ENCODE results near the gene LRRFIP2.
"Not testable (repeated sequence)": the region's sequence is repeated elsewhere in the genome, so short reads cannot be mapped to it uniquely, and the experiment has no call there.

Gene LRRFIP2

DNA sequence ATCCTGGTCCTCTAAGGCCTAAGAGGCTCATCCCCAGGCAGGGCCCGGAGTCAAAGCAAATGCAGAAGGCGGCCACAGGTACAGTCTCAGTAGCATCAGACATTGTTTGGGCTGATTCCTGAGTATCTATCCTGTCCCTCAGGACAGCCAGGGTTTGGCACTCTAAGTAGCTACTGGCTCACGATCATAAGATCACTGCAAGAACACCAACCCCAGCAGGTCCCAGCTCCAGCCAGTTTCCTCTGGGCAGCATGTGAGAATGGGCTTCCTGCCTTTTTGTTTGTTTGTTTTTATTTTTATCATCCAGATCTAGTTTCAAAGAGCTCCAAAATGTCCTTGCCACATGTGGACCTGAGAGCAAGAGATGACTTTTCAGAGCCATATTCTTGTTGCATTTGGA is 32.7 kb downstream of the LRRFIP2 start:
- DNase-seq = no peak

DNA sequence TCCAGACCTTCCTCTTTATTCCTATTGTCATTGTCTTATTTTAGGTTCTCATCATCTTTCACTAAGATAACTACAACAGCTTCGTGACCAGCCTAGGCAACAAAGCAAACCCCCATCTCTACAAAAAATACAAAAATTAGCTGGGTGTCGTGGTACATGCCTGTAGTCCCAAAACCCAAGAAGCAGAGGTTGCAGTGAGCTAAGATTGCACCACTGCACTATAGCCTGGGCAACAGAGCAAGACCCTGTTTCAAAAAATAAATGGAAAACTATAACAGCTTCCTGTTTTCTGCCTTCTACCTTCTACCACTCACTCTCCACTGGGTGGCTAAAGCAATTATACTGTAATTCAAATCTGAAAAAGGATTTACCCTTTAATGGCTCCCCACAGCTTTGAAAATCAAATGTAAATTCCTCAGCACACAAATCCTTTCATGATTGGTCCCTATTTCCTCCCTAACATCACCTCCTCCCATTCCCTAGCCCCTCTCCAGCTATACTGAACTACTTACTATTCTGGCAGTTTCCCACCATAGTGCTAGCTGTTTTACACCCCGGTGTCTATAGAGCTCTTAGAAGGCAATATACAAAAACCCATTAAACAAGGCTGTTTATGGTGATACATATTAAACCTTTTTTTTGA is 33.4 kb downstream of the LRRFIP2 start:
- DNase-seq = no peak

DNA sequence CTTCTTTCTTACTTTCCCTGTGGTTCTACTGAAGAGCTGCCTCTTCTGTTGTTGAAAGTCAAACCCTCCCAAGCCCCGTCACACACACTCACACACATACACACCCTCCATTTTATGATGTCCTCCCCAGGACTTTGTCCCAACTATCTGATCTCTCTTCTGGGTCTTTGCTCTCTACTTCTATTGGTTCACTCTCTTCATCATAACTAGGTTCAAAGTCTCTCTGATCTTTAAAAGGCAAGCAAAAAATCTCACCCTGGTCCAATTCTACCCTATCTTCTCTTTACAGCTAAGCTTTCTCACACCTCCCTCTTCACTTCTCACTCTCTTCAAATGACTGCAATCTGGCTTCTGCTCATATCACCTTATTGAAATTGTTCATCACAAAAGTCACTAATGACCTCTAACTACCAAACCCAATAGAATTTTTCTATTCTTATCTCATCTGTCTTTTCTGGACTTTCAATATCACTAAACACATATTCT is 34.8 kb downstream of the LRRFIP2 start:
- DNase-seq = no peak

DNA sequence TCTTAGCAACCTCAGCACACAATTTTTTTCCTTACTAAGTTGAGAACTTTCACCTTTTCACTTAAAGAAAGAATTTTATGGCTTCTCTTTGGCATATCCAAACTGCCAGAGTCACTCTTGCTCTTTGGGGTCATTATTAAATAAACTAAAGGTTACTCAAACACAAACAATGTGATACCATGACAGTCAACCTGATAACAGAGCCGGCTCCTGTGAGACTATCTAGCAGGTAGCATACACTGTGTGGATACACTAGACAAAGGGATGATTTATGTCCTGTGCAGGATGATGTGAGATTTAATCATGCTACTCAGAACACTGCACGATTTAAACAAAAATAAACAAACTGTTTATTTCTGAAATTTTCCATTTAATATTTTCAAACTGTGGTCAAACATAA is 35.6 kb downstream of the LRRFIP2 start:
- no peak for DNase-seq

DNA sequence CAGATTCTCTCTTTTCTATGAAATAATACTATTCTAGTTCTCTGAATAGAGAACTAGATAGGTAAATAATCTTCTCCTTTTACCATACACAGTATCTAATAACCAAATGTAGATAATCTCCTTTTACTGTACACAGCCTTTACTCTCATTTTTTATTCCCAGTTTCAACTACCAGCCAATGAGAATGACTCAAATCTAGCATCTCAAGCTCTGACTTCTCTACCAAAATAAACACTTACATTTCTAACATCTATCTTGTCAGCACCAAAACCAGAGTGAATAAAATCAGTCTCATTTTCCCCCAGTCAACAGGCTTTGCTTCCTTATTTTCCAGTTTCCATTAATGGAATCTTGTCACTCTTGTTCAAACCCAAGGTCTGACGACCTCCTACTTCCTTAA is 36.9 kb downstream of the LRRFIP2 start:
- DNase-seq = no peak

DNA sequence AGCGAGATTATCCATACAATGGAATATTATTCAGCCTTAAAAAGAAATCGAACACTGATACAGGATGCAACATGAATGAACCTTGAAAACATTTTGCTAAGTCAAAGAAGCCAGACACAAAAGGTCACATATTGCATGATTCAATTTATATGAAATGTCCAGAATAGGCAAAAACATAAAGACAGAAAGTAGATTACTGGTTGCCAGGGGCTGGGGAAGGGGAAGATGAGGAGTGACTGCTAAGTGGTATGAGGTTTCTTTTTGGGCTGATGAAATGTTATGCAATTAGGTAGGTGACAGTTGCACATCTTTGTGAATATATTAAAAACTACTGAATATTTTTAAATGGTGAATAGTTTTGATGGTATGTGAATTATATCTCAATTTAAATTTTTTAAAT is 38.3 kb downstream of the LRRFIP2 start:
- DNase-seq = no peak

DNA sequence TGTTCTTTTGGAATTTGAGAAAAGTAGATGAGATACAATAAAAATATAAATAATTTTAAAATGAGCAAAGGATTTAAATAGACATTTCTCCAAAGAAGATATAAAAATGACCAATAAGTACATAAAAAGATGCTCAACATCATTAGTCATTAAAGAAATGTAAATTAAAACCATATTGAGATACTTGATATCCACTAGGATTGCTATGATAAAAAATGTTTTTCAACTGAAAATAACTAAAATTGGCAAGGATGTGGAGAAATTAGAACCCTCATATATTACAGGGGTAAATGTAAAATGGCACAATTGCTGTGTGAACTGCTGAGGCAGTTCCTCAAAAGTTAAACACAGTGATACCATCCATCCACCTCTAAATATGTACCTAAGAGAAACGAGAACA is 38.8 kb downstream of the LRRFIP2 start:
- DNase-seq = no peak

DNA sequence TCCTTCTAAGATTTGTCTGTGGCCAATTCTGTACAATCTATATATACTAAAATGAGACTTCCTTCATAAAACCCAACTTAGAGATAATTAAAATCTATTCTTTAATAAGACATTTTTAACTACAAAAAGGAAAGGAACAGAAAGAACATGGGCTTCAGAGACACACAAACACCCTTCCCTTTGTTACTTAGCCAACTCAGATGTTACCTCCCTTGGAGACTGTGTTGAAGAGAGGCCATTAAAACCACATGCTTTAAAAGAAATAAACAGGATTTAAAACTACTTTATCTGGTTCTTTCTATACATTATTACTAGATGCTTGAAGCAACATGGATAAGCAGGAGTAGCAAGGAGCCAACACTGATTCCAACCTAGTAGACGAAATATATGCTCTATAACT is 42.0 kb downstream of the LRRFIP2 start:
- DNase-seq = no peak

DNA sequence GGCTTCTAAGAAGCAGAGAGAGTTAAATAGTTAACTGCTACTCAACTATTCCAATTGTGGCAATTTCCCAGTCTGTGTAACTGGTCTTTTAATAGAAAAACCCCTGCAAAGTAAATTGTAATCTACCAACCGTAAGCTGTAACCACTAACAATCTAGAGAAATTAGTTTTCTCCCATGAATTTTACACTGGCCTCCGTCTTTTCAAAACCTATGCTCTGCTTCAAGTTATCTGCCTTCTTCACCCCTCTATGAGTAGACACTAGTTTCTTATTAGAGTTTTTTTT is 42.6 kb downstream of the LRRFIP2 start:
- DNase-seq = no peak

DNA sequence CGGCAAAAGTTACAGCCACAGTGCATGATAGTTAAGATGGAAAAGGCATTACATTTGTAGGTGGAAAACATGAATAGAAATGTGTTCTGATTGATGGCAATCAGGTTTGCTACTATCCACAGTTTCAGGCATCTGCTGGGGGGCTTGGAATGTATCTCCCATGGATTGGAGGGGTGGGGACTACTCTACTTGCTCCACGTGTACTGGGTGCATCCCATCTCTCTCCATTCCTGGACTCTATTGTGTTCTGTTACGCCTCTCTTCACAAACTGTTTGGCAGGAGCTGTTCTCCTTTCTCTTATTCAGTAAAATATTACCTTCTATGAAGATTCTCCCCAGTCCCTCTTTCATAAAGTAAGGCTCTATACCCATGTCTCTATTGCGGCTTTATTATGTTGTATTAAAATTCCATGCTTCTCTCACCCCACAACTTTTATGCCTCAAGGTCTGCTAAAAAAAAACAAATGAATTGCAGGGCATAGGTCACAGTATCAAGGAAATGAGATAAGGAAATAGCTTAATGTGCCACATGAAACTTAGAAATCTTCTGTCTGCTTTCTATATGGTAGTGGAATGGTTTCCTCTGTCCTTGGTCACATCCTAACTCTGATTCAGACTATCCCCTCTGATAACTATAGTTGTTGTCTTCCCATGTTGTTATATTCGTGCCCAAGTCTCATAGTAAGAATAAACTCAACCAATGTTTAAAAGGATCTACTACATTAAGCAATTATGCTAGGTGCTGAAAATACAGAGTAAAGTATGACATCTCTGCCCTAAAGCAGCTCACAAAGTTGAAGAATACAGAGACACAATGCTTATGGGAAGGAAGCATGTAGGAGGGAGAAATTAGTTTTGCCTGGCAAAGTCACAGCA is 43.2 kb downstream of the LRRFIP2 start:
- DNase-seq = no peak

DNA sequence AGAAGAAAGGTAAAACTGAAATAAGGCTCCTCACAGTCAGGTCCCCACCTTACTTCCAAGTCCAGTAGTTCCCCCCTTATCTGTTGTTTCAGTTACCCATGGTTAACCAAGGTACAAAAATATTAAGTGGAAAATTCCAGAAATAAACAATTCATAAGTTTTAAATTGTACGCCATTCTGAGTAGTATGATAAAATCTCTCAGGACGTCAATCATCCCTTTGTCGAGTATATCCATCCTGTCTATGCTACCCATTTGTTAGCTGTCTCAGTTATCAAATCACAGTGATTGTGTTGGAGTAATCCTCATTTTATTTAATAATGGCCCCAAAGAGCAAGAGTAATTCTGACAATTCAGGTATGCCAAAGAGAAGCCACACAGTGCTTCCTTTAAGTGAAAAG is 43.9 kb downstream of the LRRFIP2 start:
- DNase-seq = no peak

DNA sequence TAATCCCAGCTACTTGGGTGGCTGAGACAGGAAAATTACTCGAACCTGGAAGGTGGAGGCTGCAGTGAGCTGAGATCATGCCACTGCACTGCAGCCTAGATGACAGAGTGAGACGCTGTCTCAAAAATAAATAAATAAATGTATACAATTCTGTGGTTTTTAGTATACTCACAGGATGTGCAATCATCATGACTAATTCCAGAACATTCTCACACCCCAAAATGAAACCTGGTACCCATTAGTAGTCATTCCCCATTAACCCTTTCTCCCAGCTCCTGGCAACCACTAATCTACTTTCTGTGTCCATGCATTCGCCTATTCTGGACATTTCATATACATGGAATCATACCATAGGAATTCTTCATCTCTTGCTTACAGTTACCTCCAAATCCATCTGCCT is 44.5 kb downstream of the LRRFIP2 start:
- no peak for DNase-seq

DNA sequence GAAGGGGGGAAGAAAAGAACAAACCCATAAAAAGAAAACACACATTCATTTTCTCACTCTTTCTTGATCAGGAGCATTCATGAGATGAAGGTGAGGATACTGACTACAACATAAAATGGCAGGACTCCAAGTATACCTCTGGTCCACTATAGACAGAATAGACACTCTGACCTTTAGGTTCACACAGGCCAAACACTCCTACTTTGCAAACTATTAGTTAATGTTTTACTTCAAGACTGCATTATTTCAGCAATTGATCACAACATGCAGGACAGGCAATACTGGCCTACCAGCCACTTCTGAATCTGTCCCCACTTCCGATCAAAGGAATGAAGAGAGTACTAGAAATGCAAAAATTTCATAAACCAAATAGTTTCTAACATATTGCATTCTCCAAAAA is 47.0 kb downstream of the LRRFIP2 start:
- DNase-seq = no peak

DNA sequence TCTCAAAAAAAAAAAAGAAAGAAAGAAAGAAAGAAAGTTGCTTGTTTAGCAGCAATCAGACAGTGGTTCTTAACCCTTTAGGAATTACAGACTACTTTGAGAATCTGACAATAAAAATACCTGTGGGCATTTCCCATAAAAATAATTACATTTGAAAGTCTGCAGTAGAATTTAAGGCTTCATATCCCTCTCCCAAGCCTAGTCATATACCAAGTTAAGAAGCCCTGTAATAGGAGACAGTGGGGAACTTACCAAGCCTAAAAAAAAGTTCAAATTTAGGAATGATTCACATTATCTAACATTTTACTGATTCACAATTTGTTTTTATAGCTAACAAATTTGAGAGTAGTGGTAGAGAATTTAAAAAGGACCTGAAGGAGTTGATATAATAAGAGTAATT is 47.5 kb downstream of the LRRFIP2 start:
- DNase-seq = no peak

DNA sequence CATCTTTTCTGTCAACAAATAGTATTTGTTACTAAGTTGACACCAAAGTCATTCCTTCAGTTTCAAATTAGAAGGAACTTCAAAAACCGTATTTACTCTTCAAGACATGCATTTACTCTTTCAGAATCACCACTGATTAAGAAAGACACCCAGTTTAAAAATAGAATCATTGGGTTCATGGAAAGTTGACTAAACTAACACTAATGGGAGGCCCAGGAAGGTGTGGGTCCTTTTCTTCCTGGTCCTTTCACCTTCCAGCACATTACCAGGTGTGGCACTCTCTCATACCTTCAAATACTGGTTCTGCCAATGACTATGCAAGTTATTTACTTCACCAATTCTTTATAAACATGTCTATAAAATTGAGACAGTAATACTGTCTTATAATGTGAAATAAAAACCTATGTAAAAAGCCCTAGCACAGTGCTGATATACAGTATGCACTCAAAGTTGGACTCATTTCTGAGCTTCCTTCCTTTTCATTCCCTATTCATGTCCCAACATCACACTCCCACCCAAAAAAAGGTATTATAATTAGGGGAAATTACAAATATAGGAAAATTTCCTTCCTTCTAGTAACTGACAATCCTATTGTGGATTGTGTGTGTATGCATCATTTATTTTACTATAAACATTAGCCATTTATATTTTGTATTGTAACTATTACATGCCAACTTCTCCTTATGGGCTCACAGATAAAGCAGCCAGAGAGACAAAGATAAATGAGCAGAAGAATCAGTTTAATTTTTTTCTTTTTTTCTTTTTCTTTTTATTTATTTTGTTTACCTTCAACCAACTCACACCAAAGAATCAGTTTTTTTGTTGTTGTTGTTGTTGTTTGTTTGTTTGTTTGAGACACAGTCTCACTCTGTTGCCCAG is 48.9 kb downstream of the LRRFIP2 start:
- no peak for DNase-seq

DNA sequence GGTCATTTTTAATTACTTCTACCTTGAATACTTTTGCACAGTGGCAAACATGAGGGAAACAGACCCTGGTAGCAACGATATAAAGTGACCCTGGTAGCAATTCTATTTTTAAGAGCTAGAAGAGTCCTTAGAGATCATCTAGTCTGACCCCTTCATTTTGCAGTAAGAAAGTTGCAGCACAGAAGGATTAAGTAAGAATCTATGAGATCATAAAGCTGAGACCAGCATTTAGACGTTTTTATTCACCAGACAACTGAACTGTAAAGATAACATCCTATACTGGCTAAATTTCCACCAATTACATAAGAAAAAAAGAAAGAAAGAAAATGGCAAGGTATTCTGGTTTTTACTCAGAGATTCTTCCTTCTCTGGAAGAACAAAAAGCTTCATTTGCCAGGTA is 49.9 kb downstream of the LRRFIP2 start:
- DNase-seq = no peak

DNA sequence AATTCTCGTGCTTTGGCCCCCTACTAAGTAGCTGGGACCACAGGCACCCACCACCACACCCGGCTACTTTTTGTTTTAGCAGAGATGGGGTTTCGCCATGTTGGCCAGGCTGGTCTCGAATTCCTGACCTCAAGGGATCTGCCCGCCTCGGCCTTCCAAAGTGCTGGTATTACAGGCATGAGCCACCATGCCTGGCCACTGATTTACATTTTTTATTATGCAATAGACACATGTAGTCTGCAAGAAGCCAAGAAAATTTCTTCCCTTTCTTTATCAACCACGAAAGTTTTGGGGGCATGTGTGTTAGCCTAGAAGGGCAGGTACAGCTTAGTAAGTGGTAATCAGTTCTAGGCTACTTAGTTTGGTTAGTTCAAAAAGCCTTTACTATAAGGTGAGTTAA is 51.1 kb downstream of the LRRFIP2 start:
- DNase-seq = no peak

DNA sequence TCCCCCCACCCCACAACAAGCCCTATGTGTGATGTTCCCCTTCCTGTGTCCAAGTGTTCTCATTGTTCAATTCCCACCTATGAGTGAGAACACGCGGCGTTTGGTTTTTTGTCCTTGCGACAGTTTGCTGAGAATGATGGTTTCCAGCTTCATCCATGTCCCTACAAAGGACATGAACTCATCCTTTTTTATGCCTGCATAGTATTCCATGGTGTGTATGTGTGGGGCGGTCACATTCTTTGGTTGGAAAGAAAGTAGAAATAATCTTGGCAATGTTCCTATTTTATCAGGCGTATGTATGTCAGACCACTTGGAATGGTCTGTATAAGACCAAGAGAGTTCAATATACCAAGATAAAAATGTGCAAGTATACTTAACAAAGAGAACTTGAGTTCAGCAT is 52.3 kb downstream of the LRRFIP2 start:
- not testable (repeated sequence) for DNase-seq

DNA sequence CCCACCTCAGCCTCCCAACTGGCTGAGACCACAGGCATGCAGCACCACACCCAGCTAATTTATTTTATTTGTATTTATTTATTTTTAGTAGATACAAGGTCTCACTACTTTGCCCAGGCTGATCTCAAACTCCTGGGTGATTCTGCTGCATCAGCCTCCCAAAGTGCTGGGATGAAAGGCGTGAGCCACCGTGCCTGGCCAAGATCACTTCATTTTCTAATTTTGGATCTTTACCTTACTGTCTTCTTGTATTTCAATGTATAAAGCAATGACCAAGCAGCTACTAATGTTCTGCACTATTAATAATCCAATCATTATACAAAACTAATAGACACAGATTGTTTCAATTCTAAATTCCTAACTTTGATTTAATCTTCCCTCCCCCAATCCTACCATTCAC is 56.2 kb downstream of the LRRFIP2 start:
- DNase-seq = no peak

DNA sequence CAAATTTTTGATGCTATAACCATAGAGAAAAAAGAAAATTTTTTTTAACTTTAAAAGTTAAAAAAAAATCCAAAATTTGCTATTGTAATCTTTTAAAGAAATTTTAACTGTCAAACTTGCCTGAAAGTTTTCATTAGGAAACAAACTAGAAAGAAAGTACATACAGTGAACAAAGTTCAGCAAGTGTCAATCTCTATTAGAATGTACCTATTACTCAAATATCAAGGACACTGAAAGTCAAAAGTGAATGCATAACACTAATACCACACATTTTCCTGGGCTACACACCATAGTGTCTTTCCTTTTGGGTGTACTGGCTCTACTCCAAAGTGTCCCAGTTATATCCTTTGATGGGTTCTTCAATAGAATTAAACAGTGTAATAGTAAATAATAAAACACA is 56.8 kb downstream of the LRRFIP2 start:
- DNase-seq = no peak

DNA sequence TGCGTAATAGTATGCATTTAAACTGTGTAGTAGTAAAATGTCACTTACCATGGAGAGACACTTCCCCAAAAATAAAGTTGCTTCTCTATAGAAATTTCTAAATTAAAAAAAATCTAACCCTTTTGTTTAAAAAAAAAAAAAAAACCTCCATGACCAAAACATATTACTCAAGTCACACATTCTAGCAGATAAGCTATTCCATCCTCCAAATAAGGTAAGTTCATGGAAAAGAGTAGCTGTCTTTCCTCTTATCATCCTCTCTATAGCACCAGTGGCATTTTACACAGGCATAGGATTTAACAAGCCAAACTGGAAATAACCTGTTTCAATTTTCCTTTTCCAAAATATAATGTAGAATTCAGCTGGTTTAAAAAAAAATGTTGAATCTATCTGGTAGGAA is 57.4 kb downstream of the LRRFIP2 start:
- no peak for DNase-seq

DNA sequence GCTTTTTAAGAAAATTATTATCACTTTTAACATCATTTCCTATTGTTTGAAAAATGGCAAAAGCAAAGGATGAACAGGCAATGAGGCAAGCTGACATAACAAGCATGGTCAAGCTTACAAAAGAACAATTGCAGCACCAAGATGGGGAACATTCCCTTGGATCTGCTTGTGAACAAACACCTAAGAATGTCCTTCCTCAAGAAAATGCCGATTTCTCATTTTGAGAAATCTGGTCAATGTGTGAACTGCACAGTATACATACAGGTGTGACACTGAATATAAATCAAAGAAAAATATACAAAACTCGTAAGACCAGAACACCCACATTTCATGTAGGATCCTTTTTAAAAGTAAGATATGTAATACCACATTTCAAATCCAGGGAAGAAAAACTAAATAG is 58.9 kb downstream of the LRRFIP2 start:
- DNase-seq = no peak

DNA sequence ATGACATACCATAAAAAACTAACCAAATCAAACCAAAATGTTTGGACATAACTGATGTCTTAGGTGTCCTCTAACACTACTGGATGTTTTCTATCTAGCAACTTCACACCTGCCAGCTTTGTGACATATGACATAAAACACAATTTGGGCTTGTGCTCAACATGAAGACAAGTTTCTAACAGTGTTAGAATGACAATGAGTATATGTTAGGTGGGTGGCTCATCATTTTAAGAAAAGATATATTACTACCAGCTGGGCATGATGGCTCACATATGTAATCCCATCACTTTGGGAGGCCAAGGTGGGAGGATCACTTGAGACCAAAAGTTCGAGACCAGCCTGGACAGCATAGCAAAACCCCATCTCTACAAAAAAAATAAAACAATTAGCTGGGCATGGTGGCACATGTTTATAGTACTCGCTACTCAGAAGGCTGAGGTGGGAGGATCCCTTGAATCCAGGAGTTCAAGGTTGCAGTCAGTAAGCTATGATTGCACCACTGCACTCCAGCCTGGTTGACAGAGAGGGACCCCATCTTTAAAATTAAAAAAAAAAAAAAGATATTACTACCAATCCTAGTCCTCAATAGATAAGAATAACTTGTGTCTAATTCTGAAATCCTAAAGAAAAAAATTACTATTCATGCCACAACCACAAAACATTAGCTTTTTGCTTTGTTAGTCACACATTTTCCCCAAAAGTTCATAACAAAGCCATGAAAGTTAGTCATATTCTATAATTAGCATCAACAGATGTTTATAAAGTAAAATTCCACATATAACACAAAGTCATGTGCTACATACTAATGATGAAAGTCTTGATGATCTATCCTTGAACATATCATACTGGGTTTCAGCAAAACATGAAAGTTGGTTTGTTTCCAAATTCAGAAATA is 59.9 kb downstream of the LRRFIP2 start:
- no peak for DNase-seq
